ENCODE measurements around the gene KRTAP4-3.

- no peak for TF ChIP-seq POLR2AphosphoS5 (IDR thresholded peaks at IDR 0.05; ENCODE audit: insufficient read depth in 1 of 2, low read depth in 1 of 2)
- no peak for TF ChIP-seq CTCF (IDR thresholded peaks at IDR 0.05)
These were observed at the start of gene KRTAP4-3 for GRCh38 chr17:41168121-41168520.

Data from vagina (tissue), 2 donors.